Measurements from ENCODE around the gene PBX3.

PBX3 gene

GRCh38 chr9:125878164-125878631 lies 131.0 kb downstream of the PBX3 start:
- no peak for DNase-seq (ENCODE audit: low spot score)

DNA sequence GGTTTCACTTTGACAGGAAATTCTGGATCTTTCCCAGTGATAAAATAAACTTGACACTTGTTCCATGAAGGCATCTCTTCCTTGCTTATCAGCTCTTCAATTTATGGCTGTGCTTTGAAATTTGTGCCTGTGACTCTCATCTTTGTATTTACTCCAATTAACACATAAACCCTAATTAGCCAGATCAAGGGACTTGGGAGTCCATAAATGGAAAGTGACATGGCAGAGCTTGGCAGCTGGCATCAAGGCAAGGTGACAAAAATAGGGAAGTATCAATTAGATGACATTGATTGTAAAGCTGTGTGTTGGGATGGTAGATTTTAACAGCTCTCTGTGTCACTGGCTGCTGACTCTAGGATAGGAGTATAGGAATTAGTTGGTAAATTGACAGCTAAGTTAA lies 133.9 kb downstream of the PBX3 start:
- no peak for DNase-seq (ENCODE audit: low spot score)

GRCh38 chr9:125883565-125884217 lies 136.5 kb downstream of the PBX3 start:
- DNase-seq (ENCODE audit: low spot score), result no peak

DNA sequence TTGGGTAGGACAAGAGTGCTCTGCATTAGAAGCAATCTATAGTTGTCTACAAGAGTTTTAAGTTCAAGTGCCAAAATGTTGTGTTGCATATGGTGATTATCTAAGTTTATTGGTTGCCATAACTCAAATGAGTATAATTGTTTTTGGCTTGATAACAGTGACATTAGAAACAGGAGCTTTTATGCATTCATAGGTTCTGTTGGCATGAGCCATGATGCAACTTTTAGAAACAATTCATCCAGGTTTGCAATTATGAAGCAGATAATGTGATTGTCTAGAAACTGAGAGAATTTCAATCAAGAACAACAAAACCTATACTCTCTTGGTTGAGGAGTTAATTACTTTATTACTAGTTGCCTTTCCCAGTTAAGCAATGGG lies 137.0 kb downstream of the PBX3 start:
- DNase-seq (ENCODE audit: low spot score), result no peak

- DNase-seq (ENCODE audit: low spot score), result no peak
Measured at GRCh38 chr9:125885405-125886034, 138.3 kb downstream of the PBX3 start.

DNA sequence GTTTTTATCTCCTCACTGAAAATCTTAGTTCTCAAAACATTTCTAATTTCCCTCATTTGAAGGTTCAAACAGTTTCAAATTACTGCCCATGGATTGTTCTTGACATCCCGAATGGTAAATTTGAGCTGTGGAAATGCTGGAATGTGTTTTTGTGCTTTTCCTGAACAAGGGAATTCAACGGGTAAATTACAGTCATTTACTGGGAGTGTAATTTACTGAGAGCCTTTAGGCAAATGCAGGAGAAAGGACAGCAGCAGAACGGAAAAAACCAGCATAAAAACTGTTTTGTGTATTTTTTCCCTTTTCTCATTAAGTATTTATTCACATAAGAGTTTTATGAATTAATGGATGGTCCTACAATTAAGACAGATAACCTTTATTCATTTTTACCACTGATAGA lies 139.2 kb downstream of the PBX3 start:
- no peak for DNase-seq (ENCODE audit: low spot score)

GRCh38 chr9:125887172-125887571 lies 140.0 kb downstream of the PBX3 start:
- no peak for DNase-seq (ENCODE audit: low spot score)

DNA sequence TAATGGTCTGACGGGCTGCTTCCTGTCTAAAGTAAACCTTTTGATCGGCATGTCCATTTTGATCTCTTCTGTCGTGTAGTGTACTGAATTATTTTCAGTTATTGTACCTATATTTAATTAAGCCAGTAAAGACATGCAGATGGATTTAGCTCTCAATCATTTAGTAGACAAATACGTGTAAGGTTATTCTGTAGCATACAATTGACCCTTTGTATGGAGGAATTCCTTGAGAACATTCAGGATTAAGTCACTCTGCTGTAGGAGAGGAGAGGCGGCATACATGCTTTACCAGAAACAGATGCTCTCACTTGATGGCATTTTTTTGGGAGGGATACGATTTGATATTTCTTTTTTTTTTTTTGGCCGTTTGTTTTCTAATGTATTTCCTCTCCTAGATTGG lies 141.0 kb downstream of the PBX3 start:
- no peak for DNase-seq (ENCODE audit: low spot score)

GRCh38 chr9:125889112-125889475 lies 141.9 kb downstream of the PBX3 start:
- DNase-seq (ENCODE audit: low spot score), result no peak

DNA sequence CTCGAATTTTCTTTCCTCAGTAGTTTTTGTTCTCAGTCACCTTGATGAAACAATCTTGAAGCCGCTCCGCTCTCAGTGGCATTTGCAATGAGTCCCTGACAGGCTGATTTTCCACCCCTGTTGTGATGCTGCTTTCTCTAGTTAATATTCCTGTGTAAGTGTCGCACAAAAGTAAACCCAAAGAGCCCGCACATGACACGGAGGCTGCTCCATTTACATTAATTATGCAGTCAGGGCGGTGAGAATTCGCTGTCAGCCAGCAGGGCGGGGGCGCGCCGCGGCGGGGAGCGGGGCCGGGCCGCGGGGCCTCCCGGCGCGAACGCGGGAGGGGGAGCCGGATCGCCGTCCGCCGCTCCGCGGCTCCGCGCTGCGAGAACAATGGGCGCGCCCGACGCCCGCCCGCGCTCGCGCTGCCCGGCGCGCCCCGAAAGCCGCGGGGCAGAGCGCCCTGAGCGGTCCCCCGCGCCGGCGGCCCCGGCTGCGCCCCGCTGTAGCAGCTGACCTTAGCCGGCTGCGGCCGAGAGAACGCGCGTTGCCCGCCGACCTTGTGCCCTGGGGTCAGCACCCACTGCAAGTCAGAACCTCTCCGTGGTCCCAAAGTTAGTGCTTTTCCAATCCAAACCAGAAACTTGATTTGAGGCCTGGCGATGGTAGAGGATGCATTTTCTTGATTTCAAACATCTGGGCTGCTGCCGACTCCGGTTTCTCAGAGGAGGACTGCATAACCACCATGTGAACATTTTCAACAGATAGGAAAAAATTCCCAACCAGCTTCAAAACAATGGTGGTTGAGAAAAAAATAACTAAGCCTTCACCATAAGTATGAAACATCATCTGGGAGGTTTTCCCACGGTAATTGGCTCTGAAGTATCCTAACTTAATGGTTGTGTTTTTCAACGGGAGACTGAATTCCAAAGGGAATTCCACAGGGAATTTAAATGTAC lies 142.6 kb downstream of the PBX3 start:
- no peak for DNase-seq (ENCODE audit: low spot score)

GRCh38 chr9:125890826-125891225 lies 143.7 kb downstream of the PBX3 start:
- DNase-seq (ENCODE audit: low spot score), result no peak

GRCh38 chr9:125893277-125893676 lies 146.1 kb downstream of the PBX3 start:
- no peak for DNase-seq (ENCODE audit: low spot score)

GRCh38 chr9:125894566-125894965 lies 147.4 kb downstream of the PBX3 start:
- no peak for DNase-seq (ENCODE audit: low spot score)

GRCh38 chr9:125896404-125896803 lies 149.2 kb downstream of the PBX3 start:
- DNase-seq (ENCODE audit: low spot score), result no peak

- no peak for DNase-seq (ENCODE audit: low spot score)
Measured at GRCh38 chr9:125896964-125897363, 149.8 kb downstream of the PBX3 start.

GRCh38 chr9:125897481-125897880 lies 150.3 kb downstream of the PBX3 start:
- DNase-seq (ENCODE audit: low spot score), result no peak

DNA sequence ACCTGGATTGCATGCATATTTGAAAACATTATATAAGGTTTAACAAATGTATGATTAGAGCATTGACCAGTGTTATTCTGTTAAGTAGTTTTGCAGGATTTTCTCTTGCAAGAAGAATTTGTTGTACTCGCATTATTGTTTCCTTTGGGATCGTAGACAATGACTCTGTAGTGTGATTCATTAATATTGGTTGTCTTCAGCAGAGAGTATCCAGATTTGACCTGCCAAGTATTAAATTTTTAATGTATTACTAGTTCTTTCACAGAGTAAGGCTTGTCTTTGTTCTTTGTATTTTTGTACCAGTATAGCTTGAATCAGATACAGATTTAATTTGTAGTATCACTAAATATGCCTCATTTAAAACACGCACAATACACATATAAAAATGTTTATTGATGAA lies 155.0 kb downstream of the PBX3 start:
- no peak for DNase-seq (ENCODE audit: low spot score)

- no peak for DNase-seq (ENCODE audit: low spot score)
Measured at GRCh38 chr9:125902831-125903512, 155.8 kb downstream of the PBX3 start.

- no peak for DNase-seq (ENCODE audit: low spot score)
Measured at GRCh38 chr9:125904155-125904851, 157.1 kb downstream of the PBX3 start.

GRCh38 chr9:125906144-125906543 lies 159.0 kb downstream of the PBX3 start:
- no peak for DNase-seq (ENCODE audit: low spot score)

DNA sequence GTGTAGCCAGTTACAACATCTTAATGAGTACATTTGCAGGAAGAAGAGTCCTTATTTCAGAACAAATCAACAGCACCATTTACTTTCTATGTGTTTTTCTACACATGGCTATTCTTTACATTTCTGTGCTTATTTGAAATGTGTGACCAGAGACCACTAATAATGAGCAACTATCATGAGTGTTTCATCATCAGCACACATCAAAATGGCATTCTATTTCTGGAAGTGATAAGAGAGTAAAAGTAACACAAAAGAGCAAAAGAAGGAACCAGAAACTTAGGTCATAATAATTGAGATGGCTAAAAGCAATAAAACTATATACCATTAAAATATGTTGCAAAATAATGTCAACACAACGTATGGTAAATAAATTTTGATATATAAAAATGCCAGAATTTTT lies 159.7 kb downstream of the PBX3 start:
- no peak for DNase-seq (ENCODE audit: low spot score)

DNA sequence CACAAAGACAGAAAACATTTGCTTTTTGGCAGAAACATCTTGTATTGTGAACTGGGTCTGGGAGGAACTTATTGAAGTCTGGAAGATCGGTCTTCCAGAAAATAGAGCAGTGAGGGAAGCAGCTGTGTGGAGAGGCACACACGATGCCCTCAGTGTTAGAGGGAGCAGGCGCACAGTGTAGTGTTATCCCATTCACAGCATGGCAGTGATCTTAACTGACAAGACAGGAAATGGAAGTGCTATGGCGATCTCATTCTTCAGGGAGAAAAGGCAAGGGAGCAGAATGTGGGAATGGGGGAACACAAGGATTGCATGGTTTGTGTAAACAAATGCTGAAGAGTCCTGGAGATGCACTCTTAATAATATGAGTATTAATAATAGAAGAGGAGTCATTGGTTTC lies 161.0 kb downstream of the PBX3 start:
- no peak for DNase-seq (ENCODE audit: low spot score)
